CD14-positive monocyte (primary cell): ENCODE results near the gene CD300C. TPM values are rescaled to one million over a fixed set of nuclear protein-coding genes. Genes with fewer than 3 reads are reported as not detected.

ENCODE experiments used
- DNase-seq, 3 donors: peaks; one replicate each; pipeline ENCODE4 v3.0.0-alpha.2; 2011 to 2022
- H2AFZ ChIP-seq: 2 replicates; pipeline ENCODE4 v1.6.0; 2012; ENCODE audit warnings: mild to moderate bottlenecking, low read depth, low read length, inconsistent platforms; ENCODE audit not compliant: insufficient read depth, poor library complexity, severe bottlenecking
- H3K27ac ChIP-seq, 2 donors: 1 replicate in 1 of 2; 2 replicates in 1 of 2; pipeline ENCODE4 v1.5.1; 2012 to 2013; ENCODE audit warnings: low read length in 2 of 2, control low read depth in 1 of 2, inconsistent platforms in 1 of 2, low read depth in 1 of 2, mild to moderate bottlenecking in 1 of 2
- H3K27me3 ChIP-seq, 2 donors: one replicate each; pipeline versions ENCODE4 v1.6.0 to v1.6.1; 2011 to 2013; ENCODE audit warnings: low read length in 2 of 2; ENCODE audit not compliant: control insufficient read depth in 2 of 2, insufficient read depth in 2 of 2
- H3K36me3 ChIP-seq, 2 donors: replicated peaks in 1 of 2; 1 replicate in 1 of 2; 2 replicates in 1 of 2; pipeline versions ENCODE4 v1.5.1 to v1.6.1; 2012 to 2013; ENCODE audit warnings: low read length in 2 of 2, control low read depth in 1 of 2, inconsistent platforms in 1 of 2, mild to moderate bottlenecking in 1 of 2; ENCODE audit not compliant: insufficient read depth in 2 of 2, control insufficient read depth in 1 of 2
- H3K4me1 ChIP-seq, 2 donors: 1 replicate in 1 of 2; 2 replicates in 1 of 2; pipeline versions ENCODE4 v1.5.1 to v1.6.1; 2012 to 2013; ENCODE audit warnings: low read length in 2 of 2, control low read depth in 1 of 2, inconsistent platforms in 1 of 2, mild to moderate bottlenecking in 1 of 2, moderate library complexity in 1 of 2; ENCODE audit not compliant: insufficient read depth in 2 of 2, control insufficient read depth in 1 of 2
- H3K4me2 ChIP-seq: replicated peaks from 2 replicates; pipeline ENCODE3; 2012; ENCODE audit warnings: low read length, moderate library complexity, mild to moderate bottlenecking; ENCODE audit not compliant: poor library complexity, severe bottlenecking; ENCODE audit errors: extremely low read depth
- H3K4me3 ChIP-seq, 3 experiments: fragments of 200-600 bp in 1 of 3; sonication (generic) in 1 of 3; replicated peaks in 1 of 3; 1 replicate in 2 of 3; 2 replicates in 1 of 3; pipeline ENCODE4 v1.5.1; 2011 to 2013; ENCODE audit warnings: low read length in 3 of 3, mild to moderate bottlenecking in 3 of 3, control low read depth in 2 of 3, low read depth in 2 of 3, inconsistent platforms in 1 of 3, moderate library complexity in 1 of 3
- H3K79me2 ChIP-seq: 2 replicates; pipeline ENCODE4 v1.6.0; 2012; ENCODE audit warnings: mild to moderate bottlenecking, control low read depth, inconsistent platforms, low read length, moderate library complexity; ENCODE audit not compliant: insufficient read depth
- H3K9ac ChIP-seq: 2 replicates; pipeline ENCODE4 v1.6.0; 2017; ENCODE audit warnings: low read length, mild to moderate bottlenecking; ENCODE audit not compliant: insufficient read depth, poor library complexity, severe bottlenecking
- H3K9me3 ChIP-seq, 2 donors: replicated peaks in 1 of 2; 1 replicate in 1 of 2; 2 replicates in 1 of 2; pipeline versions ENCODE4 v1.5.1 to v1.6.1; 2012 to 2013; ENCODE audit warnings: low read length in 2 of 2, control low read depth in 1 of 2; ENCODE audit not compliant: control insufficient read depth in 1 of 2, insufficient read depth in 1 of 2
- H4K20me1 ChIP-seq: 2 replicates; pipeline ENCODE4 v1.6.0; 2012; ENCODE audit warnings: mild to moderate bottlenecking, low read length, control low read depth, moderate library complexity; ENCODE audit not compliant: insufficient read depth
- H3K27ac Mint-ChIP-seq, 7 donors: one replicate each; pipeline ENCODE4 v1.8.0; 2020; ENCODE audit warnings: mild to moderate bottlenecking in 7 of 7, mixed read lengths in 7 of 7, moderate library complexity in 6 of 7, inconsistent platforms in 2 of 7
- H3K27me3 Mint-ChIP-seq, 3 donors: one replicate each; pipeline ENCODE4 v1.8.0; 2021 to 2022; ENCODE audit warnings: low read depth in 3 of 3, mild to moderate bottlenecking in 3 of 3, mixed read lengths in 3 of 3, moderate library complexity in 3 of 3, inconsistent platforms in 1 of 3
- H3K36me3 Mint-ChIP-seq, 2 donors: one replicate each; pipeline ENCODE4 v1.8.0; 2020; ENCODE audit warnings: mixed read lengths in 2 of 2, inconsistent platforms in 1 of 2, mild to moderate bottlenecking in 1 of 2
- H3K4me1 Mint-ChIP-seq: one replicate; pipeline ENCODE4 v1.8.0; 2020; ENCODE audit warnings: mild to moderate bottlenecking, mixed read lengths
- H3K4me3 Mint-ChIP-seq, 2 donors: one replicate each; pipeline ENCODE4 v1.8.0; 2020; ENCODE audit warnings: mild to moderate bottlenecking in 2 of 2, mixed read lengths in 2 of 2, moderate library complexity in 1 of 2
- H3K9me3 Mint-ChIP-seq, 7 donors: one replicate each; pipeline ENCODE4 v1.8.0; 2020 to 2022; ENCODE audit warnings: mixed read lengths in 7 of 7, mild to moderate bottlenecking in 6 of 7, moderate library complexity in 6 of 7, inconsistent platforms in 2 of 7
- WGBS: methylation state at CpG from one replicate; pipeline ENCODE4 v1.1.5; 2013; ENCODE audit warnings: missing lambda C conversion rate; ENCODE audit not compliant: insufficient coverage; 5-methylcytosine and 5-hydroxymethylcytosine counted together
- intact Hi-C, 2 donors: fragments of 100-400 bp; cut with micrococcal nuclease; formaldehyde crosslinking; loops; one replicate each; pipeline versions ENCODE4 v1.15.0 to v1.15.1; 2023
- polyA plus RNA-seq, 3 donors: library from polyadenylated mRNA; depleted of rRNA in 1 of 3; unstranded in 2 of 3; stranded (reverse) in 1 of 3; fragments of 300-500 nt in 2 of 3; fragments of >200 nt in 1 of 3; fragmentation: Illumina TruSeq in 2 of 3; gene quantifications; 1 replicate in 2 of 3; 2 replicates in 1 of 3; pipeline ENCODE4 v1.2.3, GENCODE V29; 2012 to 2021
- TF ChIP-seq, protein P1 (sequence below): fragments of 200-600 bp; IDR thresholded peaks from one replicate; pipeline ENCODE4 v1.8.0; 2022; ENCODE audit warnings: antibody characterized with exemption, mild to moderate bottlenecking

CD300C gene
- polyA plus RNA-seq, 3 donors: 68.3 to 141 (median 93.1) TPM

GRCh38 chr17:74525781-74526288 is 20.1 kb downstream of the CD300C start:
- over 99% methylated on average over 14 of the region's 14 CpGs for WGBS
- Histone ChIP-seq H3K4me1 (peaks cover 98 to 100% of the 10 kb centered on the region in 2 donors), H3K4me3 (peak overlapping the region in 1 of 3 experiments; percentile 62)

DNA sequence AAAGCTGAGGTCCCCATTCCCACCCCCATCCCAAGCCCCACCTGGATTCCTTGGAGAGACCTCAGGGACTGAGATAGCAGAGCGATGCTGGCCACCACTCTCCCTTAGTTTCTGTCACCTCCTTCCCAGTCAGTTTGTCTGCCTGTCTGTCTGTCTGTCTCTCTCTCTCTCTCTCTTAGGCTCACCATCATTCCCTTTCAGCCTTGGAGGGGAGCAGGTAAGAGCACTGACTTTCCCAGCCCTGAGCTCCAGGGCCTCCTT is 20.5 kb downstream of the CD300C start:
- H3K36me3 Mint-ChIP-seq: peaks cover 68 to 85% of the 10 kb centered on the region in 2 donors
- peaks cover 98 to 100% of the 10 kb centered on the region in 2 donors for H3K4me1 ChIP-seq
- H3K4me3 ChIP-seq: peak overlapping the region in 1 of 3 experiments; percentile 62
- peak overlapping the region; percentile 36 to 71 for H3K4me3 Mint-ChIP-seq
- peaks cover 89% of the 10 kb centered on the region for H3K79me2 ChIP-seq
- H3K27me3 ChIP-seq: no peaks in the 10 kb centered on the region
- H4K20me1 ChIP-seq: no peaks in the 10 kb centered on the region
- H2AFZ ChIP-seq: no peak overlapping the region
- H3K4me2 ChIP-seq: peak overlapping the region; percentile 71
- H3K36me3 ChIP-seq: peaks cover 45 to 60% of the 10 kb centered on the region in 2 donors
- peak overlapping the region; percentile 72 to 98 for H3K27ac ChIP-seq
- peaks cover 8 to 16% of the 10 kb centered on the region in 2 donors for H3K9me3 ChIP-seq
- no peak for DNase-seq
- H3K9me3 Mint-ChIP-seq: peaks cover 5 to 14% (median 11%) of the 10 kb centered on the region in 7 donors
- intact Hi-C loops: no loop called here
- peak overlapping the region; percentile 27 to 100 (median 99) for H3K27ac Mint-ChIP-seq
- TF ChIP-seq, protein P1, sequence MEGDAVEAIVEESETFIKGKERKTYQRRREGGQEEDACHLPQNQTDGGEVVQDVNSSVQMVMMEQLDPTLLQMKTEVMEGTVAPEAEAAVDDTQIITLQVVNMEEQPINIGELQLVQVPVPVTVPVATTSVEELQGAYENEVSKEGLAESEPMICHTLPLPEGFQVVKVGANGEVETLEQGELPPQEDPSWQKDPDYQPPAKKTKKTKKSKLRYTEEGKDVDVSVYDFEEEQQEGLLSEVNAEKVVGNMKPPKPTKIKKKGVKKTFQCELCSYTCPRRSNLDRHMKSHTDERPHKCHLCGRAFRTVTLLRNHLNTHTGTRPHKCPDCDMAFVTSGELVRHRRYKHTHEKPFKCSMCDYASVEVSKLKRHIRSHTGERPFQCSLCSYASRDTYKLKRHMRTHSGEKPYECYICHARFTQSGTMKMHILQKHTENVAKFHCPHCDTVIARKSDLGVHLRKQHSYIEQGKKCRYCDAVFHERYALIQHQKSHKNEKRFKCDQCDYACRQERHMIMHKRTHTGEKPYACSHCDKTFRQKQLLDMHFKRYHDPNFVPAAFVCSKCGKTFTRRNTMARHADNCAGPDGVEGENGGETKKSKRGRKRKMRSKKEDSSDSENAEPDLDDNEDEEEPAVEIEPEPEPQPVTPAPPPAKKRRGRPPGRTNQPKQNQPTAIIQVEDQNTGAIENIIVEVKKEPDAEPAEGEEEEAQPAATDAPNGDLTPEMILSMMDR: no peak
- H3K9ac ChIP-seq: peak overlapping the region; percentile 38
- peaks cover 97% of the 10 kb centered on the region for H3K4me1 Mint-ChIP-seq
- H3K27me3 Mint-ChIP-seq: no peaks in the 10 kb centered on the region
- WGBS: 100% methylated on average over 1 of the region's 1 CpG

More at GRCh38 chr17:74525781-74526288, 20.1 kb downstream of the CD300C start:
- Histone ChIP-seq H3K27ac (peak overlapping the region; percentile 72 to 98), H4K20me1 (no peaks in the 10 kb centered on the region), H3K79me2 (peaks cover 94% of the 10 kb centered on the region), H3K9ac (no peak overlapping the region), H3K27me3 (no peaks in the 10 kb centered on the region), H3K9me3 (peaks cover 8 to 16% of the 10 kb centered on the region in 2 donors), H2AFZ (no peak overlapping the region), H3K4me2 (peak overlapping the region; percentile 84), H3K36me3 (peaks cover 45 to 60% of the 10 kb centered on the region in 2 donors)
- peaks cover 5 to 14% (median 11%) of the 10 kb centered on the region in 7 donors for H3K9me3 Mint-ChIP-seq
- peaks cover 69 to 83% of the 10 kb centered on the region in 2 donors for H3K36me3 Mint-ChIP-seq
- H3K27ac Mint-ChIP-seq: peak overlapping the region; percentile 73 to 100 (median 99)
- DNase-seq: no peak
- peaks cover 97% of the 10 kb centered on the region for H3K4me1 Mint-ChIP-seq
- TF ChIP-seq, protein P1: no peak
- H3K27me3 Mint-ChIP-seq: no peaks in the 10 kb centered on the region
- peak overlapping the region; percentile 36 to 71 for H3K4me3 Mint-ChIP-seq
- intact Hi-C loops: no loop called here
